Mucosa of descending colon (tissue), 3 donors: ENCODE results near the gene TRIOBP. TPM values are rescaled to one million over a fixed set of nuclear protein-coding genes. Genes with fewer than 3 reads are reported as not detected.

Experiments
- ATAC-seq: fragments of 200-7000 bp; cut with Tn5 transposase; one replicate; pipeline ENCODE4 v1.9.1; 2020; ENCODE audit warnings: mild to moderate bottlenecking, moderate library complexity
- DNase-seq, 3 donors: peaks; one replicate each; pipeline ENCODE4 v3.0.0-alpha.2; 2020
- H3K36me3 ChIP-seq: fragments of 200-600 bp; one replicate; pipeline ENCODE4 v1.8.0; 2021; ENCODE audit warnings: low read depth, mild to moderate bottlenecking
- H3K4me1 ChIP-seq: fragments of 200-600 bp; one replicate; pipeline ENCODE4 v1.8.0; 2021; ENCODE audit warnings: low read depth, mild to moderate bottlenecking
- H3K4me3 ChIP-seq: fragments of 200-600 bp; one replicate; pipeline ENCODE4 v1.8.0; 2021; ENCODE audit warnings: mild to moderate bottlenecking
- H3K9me3 ChIP-seq: fragments of 200-600 bp; one replicate; pipeline ENCODE4 v1.8.0; 2021; ENCODE audit warnings: mild to moderate bottlenecking
- CTCF ChIP-seq: fragments of 200-600 bp; IDR thresholded peaks from one replicate; pipeline ENCODE4 v1.8.0; 2022; ENCODE audit warnings: antibody characterized with exemption, mild to moderate bottlenecking
- intact Hi-C, 2 donors: fragments of 100-400 bp; cut with DNase I in 1 of 2; cut with micrococcal nuclease in 1 of 2; formaldehyde crosslinking; loops; one replicate each; pipeline versions ENCODE4 v1.11.0 to v1.11.1; 2022; cut with DNase I, micrococcal nuclease
- total RNA-seq, 3 donors: library from RNA; stranded (reverse); fragmentation: NEBNext Ultra II Directional in 2 of 3; extraction: Animal tissue kit (Norgen Biotek cat#: 25700) in 2 of 3; gene quantifications; one replicate each; pipeline versions ENCODE4 v1.2.1 to v1.2.4, GENCODE V29; 2021 to 2023
- donor health status: DM: no; HTN: no; CAD: no; lungs with moderate emphysema.
- donor health status: DM: no; HTN: no; CAD: no.
- donor health status: DM: no; HTN: yes; CAD: no.

Gene TRIOBP
- total RNA-seq, 3 donors from 2014 or later: 78.2 to 107 (median 78.6) TPM

GRCh38 chr22:37672920-37673455 is 23.9 kb upstream of the TRIOBP start:
- ATAC-seq (no peak), DNase-seq (peak in 2 of 3 donors; percentile 38 to 66)
- no peak for TF ChIP-seq CTCF
- H3K9me3 ChIP-seq: no peaks in the 10 kb centered on the region
- H3K4me3 ChIP-seq: no peak overlapping the region
- peaks cover 44% of the 10 kb centered on the region for H3K4me1 ChIP-seq
- peaks cover 3% of the 10 kb centered on the region for H3K36me3 ChIP-seq
- intact Hi-C loops: no loop called here

DNA sequence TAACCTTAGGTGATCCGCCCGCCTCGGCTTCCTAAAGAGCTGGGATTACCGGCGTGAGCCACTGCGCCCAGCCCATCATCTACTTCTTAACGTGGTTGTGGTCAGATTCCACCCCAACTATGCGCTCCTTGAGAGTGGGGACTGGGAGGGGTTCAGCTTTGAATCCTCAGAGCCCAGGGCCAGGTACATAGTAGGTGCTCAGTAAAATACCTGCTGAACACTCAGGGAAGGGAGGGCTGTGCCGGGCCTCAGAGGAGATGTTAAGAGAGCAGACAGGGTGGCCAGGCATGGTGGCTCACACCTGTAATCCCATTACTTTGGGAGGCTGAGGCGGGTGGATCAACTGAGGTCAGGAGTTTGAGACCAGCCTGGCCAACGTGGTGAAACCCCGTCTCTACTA is 22.6 kb upstream of the TRIOBP start:
- Histone ChIP-seq H3K4me3 (no peak overlapping the region), H3K4me1 (peaks cover 44% of the 10 kb centered on the region), H3K36me3 (peaks cover 3% of the 10 kb centered on the region), H3K9me3 (no peaks in the 10 kb centered on the region)
- no peak for ATAC-seq
- no peak for DNase-seq
- no peak for TF ChIP-seq CTCF
- intact Hi-C loops: no loop called here

DNA sequence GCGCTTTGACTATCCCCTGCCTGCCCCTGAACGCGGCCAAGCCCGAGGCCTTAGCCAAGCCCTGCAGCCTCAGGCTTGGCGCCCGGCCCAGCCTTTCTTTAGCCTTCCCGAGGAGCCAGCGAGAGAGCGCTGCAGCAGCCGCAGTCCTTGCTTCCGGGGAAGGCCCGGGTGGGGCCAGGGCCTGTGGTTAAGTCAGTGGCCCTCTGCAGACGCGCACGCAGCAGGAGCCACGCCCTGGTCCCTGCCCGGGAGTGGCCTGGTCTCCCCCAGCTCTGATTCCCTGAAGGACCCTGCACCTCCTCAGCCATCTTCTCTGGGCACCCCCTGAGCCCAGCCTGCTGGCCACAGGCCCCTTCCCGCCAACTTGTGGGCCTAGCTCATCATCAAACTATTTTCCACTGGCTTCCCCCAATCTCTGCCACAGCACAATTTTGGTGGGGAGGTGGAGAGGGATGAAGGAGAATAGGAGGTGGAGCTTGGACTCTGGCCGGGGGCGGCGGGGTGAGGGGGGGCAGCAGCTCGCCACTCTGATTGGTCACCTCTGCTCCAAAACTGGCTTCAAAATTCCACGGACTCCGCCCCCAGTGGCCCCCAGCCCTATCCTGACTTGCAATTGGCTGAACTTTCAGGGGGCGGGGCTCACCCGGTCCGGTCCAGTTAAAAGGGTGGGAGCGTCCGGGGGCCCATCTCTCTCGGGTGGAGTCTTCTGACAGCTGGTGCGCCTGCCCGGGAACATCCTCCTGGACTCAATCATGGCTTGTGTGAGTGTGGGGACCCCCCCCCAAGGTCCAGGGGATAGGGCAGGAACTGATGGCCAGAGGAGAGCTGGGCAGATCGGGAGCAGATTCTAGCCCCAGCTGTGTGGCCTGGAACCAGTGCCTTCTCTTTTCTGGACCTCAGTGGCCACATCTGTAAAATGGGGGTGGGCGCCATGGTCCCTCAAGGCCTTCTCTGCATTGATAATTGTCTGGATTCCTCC is 21.6 kb upstream of the TRIOBP start, which contains the start of gene LGALS1:
Gene LGALS1, plus strand, starts transcription at position 686 of the 979 bp plus-strand sequence. Its CDS starts 67 bp downstream, at position 753.
- peak; percentile 85 for ATAC-seq
- peak; percentile 10 for TF ChIP-seq CTCF
- intact Hi-C loops: no loop called here
- DNase-seq: peak; percentile 89 to 96 (median 94)
- no peaks in the 10 kb centered on the region for H3K9me3 ChIP-seq
- H3K36me3 ChIP-seq: peaks cover 3% of the 10 kb centered on the region
- peak within 1 kb of the TSS; percentile 17 for H3K4me3 ChIP-seq
- H3K4me1 ChIP-seq: peaks cover 44% of the 10 kb centered on the region

DNA sequence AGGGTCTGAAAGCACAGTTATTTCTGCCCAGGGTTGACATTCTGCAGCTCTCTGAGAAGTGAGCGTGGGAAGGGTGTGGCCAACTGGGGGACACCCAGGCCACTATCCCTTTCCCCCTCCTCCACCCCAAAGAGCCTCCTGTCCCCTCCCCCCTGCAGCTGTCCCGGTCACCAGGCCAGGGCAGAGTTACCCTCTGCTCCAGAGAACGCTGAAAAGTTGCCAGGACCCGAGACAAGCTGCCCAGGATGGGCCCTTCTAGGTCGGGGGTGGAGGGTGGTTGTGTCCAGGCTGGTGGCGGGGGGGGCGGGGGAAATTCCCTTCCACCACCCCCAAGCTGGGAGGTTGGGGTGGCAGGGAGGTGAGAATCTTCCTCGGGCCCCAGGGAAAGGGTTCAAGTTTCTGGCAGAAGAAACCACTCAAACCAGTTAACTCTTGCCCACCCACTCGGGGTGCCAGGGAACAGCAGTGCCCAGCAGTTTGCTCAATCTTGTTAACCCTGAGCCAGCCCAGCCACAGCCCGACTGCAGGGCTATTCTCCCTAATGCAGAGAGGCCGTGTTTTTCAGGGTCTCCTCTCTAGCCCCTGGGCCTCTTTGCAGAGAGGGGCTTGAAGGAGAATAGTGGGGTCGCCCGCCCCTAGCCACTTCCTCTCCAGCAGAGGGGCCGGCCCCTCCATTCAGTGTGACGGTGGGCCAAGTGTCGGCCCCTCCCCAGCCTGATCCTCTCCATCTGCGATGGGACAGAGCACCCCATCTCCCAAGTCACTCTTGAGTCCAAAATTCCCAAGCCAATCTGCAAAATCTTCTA is 20.7 kb upstream of the TRIOBP start:
- no peak for TF ChIP-seq CTCF
- peak overlapping the region; percentile 17 for H3K4me3 ChIP-seq
- ATAC-seq (peak; percentile 1), DNase-seq (peak; percentile 43 to 70 (median 62))
- no peaks in the 10 kb centered on the region for H3K9me3 ChIP-seq
- intact Hi-C loops: no loop called here
- peaks cover 45% of the 10 kb centered on the region for H3K4me1 ChIP-seq
- H3K36me3 ChIP-seq: peaks cover 3% of the 10 kb centered on the region

- intact Hi-C loops: no loop called here
- peak overlapping the region; percentile 17 for H3K4me3 ChIP-seq
These were observed 19.9 kb upstream of the TRIOBP start for GRCh38 chr22:37676736-37677492.

More at GRCh38 chr22:37676736-37677492, 19.9 kb upstream of the TRIOBP start:
- H3K36me3 ChIP-seq: peaks cover 3% of the 10 kb centered on the region
- H3K4me1 ChIP-seq: peaks cover 52% of the 10 kb centered on the region
- no peak for TF ChIP-seq CTCF
- DNase-seq (peak; percentile 94 to 95 (median 94)), ATAC-seq (peak; percentile 79)
- no peaks in the 10 kb centered on the region for H3K9me3 ChIP-seq
